ENCODE data around the gene NBAS. TPM values are rescaled to one million over a fixed set of nuclear protein-coding genes. Genes with fewer than 3 reads are reported as not detected.

NBAS gene
- total and polyA plus RNA-seq, 4 donors: 55.6 to 105 (median 73.0) TPM

- WGBS (ENCODE audit: insufficient coverage): no CpG with 5 or more reads among the region's 1 CpG
- Histone ChIP-seq H3K27ac (ENCODE audit: low read depth, low read length) (no peak overlapping the region), H3K27me3 (ENCODE audit: control insufficient read depth, insufficient read depth, low read length) (no peaks in the 10 kb centered on the region), H3K4me3 (ENCODE audit: low read depth, low read length) (no peak overlapping the region), H3K4me1 (ENCODE audit: control insufficient read depth, insufficient read depth, low read length) (peaks cover 3% of the 10 kb centered on the region), H3K36me3 (ENCODE audit: control insufficient read depth, insufficient read depth, low read length) (no peaks in the 10 kb centered on the region), H3K9me3 (ENCODE audit: control insufficient read depth, insufficient read depth, low read length) (no peaks in the 10 kb centered on the region)
- no peak for DNase-seq (ENCODE audit: low read depth in 4 of 6, low spot score in 6 of 6)
Measured at GRCh38 chr2:15176604-15177003, 384.5 kb downstream of the NBAS start.

- Histone ChIP-seq H3K4me1 (ENCODE audit: control insufficient read depth, insufficient read depth, low read length) (peaks cover 4% of the 10 kb centered on the region), H3K27me3 (ENCODE audit: control insufficient read depth, insufficient read depth, low read length) (no peaks in the 10 kb centered on the region), H3K4me3 (ENCODE audit: low read depth, low read length) (no peak overlapping the region), H3K36me3 (ENCODE audit: control insufficient read depth, insufficient read depth, low read length) (no peaks in the 10 kb centered on the region), H3K27ac (ENCODE audit: low read depth, low read length) (no peak overlapping the region), H3K9me3 (ENCODE audit: control insufficient read depth, insufficient read depth, low read length) (no peaks in the 10 kb centered on the region)
- no peak for DNase-seq (ENCODE audit: low read depth in 4 of 6, low spot score in 6 of 6)
- WGBS (ENCODE audit: insufficient coverage): no CpG with 5 or more reads among the region's 2 CpGs
Measured at GRCh38 chr2:15174567-15174966, 386.6 kb downstream of the NBAS start.

GRCh38 chr2:15173501-15173900, 387.6 kb downstream of the NBAS start:
- no peaks in the 10 kb centered on the region for H3K36me3 ChIP-seq (ENCODE audit: control insufficient read depth, insufficient read depth, low read length)
- 99% methylated on average over 4 of the region's 8 CpGs for WGBS (ENCODE audit: insufficient coverage)
- H3K4me3 ChIP-seq (ENCODE audit: low read depth, low read length): no peak overlapping the region
- peaks cover 4% of the 10 kb centered on the region for H3K4me1 ChIP-seq (ENCODE audit: control insufficient read depth, insufficient read depth, low read length)
- DNase-seq (ENCODE audit: low read depth in 4 of 6, low spot score in 6 of 6): no peak
- H3K9me3 ChIP-seq (ENCODE audit: control insufficient read depth, insufficient read depth, low read length): no peaks in the 10 kb centered on the region
- no peak overlapping the region for H3K27ac ChIP-seq (ENCODE audit: low read depth, low read length)
- H3K27me3 ChIP-seq (ENCODE audit: control insufficient read depth, insufficient read depth, low read length): no peaks in the 10 kb centered on the region

GRCh38 chr2:15172825-15173224, 388.3 kb downstream of the NBAS start:
- Histone ChIP-seq H3K27ac (ENCODE audit: low read depth, low read length) (no peak overlapping the region), H3K27me3 (ENCODE audit: control insufficient read depth, insufficient read depth, low read length) (no peaks in the 10 kb centered on the region), H3K4me3 (ENCODE audit: low read depth, low read length) (no peak overlapping the region), H3K9me3 (ENCODE audit: control insufficient read depth, insufficient read depth, low read length) (no peaks in the 10 kb centered on the region), H3K36me3 (ENCODE audit: control insufficient read depth, insufficient read depth, low read length) (no peaks in the 10 kb centered on the region), H3K4me1 (ENCODE audit: control insufficient read depth, insufficient read depth, low read length) (peaks cover 4% of the 10 kb centered on the region)
- no CpG with 5 or more reads among the region's 1 CpG for WGBS (ENCODE audit: insufficient coverage)
- no peak for DNase-seq (ENCODE audit: low read depth in 4 of 6, low spot score in 6 of 6)

GRCh38 chr2:15170070-15170775, 390.9 kb downstream of the NBAS start:
- Histone ChIP-seq H3K4me3 (ENCODE audit: low read depth, low read length) (no peak overlapping the region), H3K27me3 (ENCODE audit: control insufficient read depth, insufficient read depth, low read length) (no peaks in the 10 kb centered on the region), H3K36me3 (ENCODE audit: control insufficient read depth, insufficient read depth, low read length) (peaks cover 5% of the 10 kb centered on the region), H3K27ac (ENCODE audit: low read depth, low read length) (peak overlapping the region; percentile 42), H3K4me1 (ENCODE audit: control insufficient read depth, insufficient read depth, low read length) (peaks cover 4% of the 10 kb centered on the region), H3K9me3 (ENCODE audit: control insufficient read depth, insufficient read depth, low read length) (no peaks in the 10 kb centered on the region)
- WGBS (ENCODE audit: insufficient coverage): 27% methylated on average over 6 of the region's 11 CpGs
- DNase-seq (ENCODE audit: low read depth in 4 of 6, low spot score in 6 of 6): peak in 2 of 6 donors; percentile 36 to 59

- Histone ChIP-seq H3K27me3 (ENCODE audit: control insufficient read depth, insufficient read depth, low read length) (no peaks in the 10 kb centered on the region), H3K36me3 (ENCODE audit: control insufficient read depth, insufficient read depth, low read length) (peaks cover 5% of the 10 kb centered on the region), H3K27ac (ENCODE audit: low read depth, low read length) (no peak overlapping the region), H3K9me3 (ENCODE audit: control insufficient read depth, insufficient read depth, low read length) (no peaks in the 10 kb centered on the region), H3K4me3 (ENCODE audit: low read depth, low read length) (no peak overlapping the region), H3K4me1 (ENCODE audit: control insufficient read depth, insufficient read depth, low read length) (peaks cover 4% of the 10 kb centered on the region)
- 87% methylated on average over 6 of the region's 9 CpGs for WGBS (ENCODE audit: insufficient coverage)
- peak in 2 of 6 donors; percentile 20 to 31 for DNase-seq (ENCODE audit: low read depth in 4 of 6, low spot score in 6 of 6)
Measured at GRCh38 chr2:15169326-15170069, 391.6 kb downstream of the NBAS start.

- no peak for DNase-seq (ENCODE audit: low read depth in 4 of 6, low spot score in 6 of 6)
- H3K27me3 ChIP-seq (ENCODE audit: control insufficient read depth, insufficient read depth, low read length): no peaks in the 10 kb centered on the region
- H3K4me1 ChIP-seq (ENCODE audit: control insufficient read depth, insufficient read depth, low read length): peaks cover 4% of the 10 kb centered on the region
- H3K36me3 ChIP-seq (ENCODE audit: control insufficient read depth, insufficient read depth, low read length): peaks cover 5% of the 10 kb centered on the region
- H3K9me3 ChIP-seq (ENCODE audit: control insufficient read depth, insufficient read depth, low read length): no peaks in the 10 kb centered on the region
- no peak overlapping the region for H3K4me3 ChIP-seq (ENCODE audit: low read depth, low read length)
- H3K27ac ChIP-seq (ENCODE audit: low read depth, low read length): no peak overlapping the region
- no CpG with 5 or more reads among the region's 6 CpGs for WGBS (ENCODE audit: insufficient coverage)
Measured at GRCh38 chr2:15168116-15168515, 393.0 kb downstream of the NBAS start.

GRCh38 chr2:15166878-15167277, 394.3 kb downstream of the NBAS start:
- 92% methylated on average over 8 of the region's 12 CpGs for WGBS (ENCODE audit: insufficient coverage)
- Histone ChIP-seq H3K27me3 (ENCODE audit: control insufficient read depth, insufficient read depth, low read length) (no peaks in the 10 kb centered on the region), H3K4me1 (ENCODE audit: control insufficient read depth, insufficient read depth, low read length) (peaks cover 8% of the 10 kb centered on the region), H3K27ac (ENCODE audit: low read depth, low read length) (no peak overlapping the region), H3K9me3 (ENCODE audit: control insufficient read depth, insufficient read depth, low read length) (no peaks in the 10 kb centered on the region), H3K36me3 (ENCODE audit: control insufficient read depth, insufficient read depth, low read length) (peaks cover 5% of the 10 kb centered on the region), H3K4me3 (ENCODE audit: low read depth, low read length) (no peak overlapping the region)
- no peak for DNase-seq (ENCODE audit: low read depth in 4 of 6, low spot score in 6 of 6)

- Histone ChIP-seq H3K27ac (ENCODE audit: low read depth, low read length) (no peak overlapping the region), H3K4me3 (ENCODE audit: low read depth, low read length) (no peak overlapping the region), H3K27me3 (ENCODE audit: control insufficient read depth, insufficient read depth, low read length) (no peaks in the 10 kb centered on the region), H3K9me3 (ENCODE audit: control insufficient read depth, insufficient read depth, low read length) (no peaks in the 10 kb centered on the region), H3K4me1 (ENCODE audit: control insufficient read depth, insufficient read depth, low read length) (peaks cover 10% of the 10 kb centered on the region), H3K36me3 (ENCODE audit: control insufficient read depth, insufficient read depth, low read length) (peaks cover 5% of the 10 kb centered on the region)
- no CpG with 5 or more reads among the region's 2 CpGs for WGBS (ENCODE audit: insufficient coverage)
- no peak for DNase-seq (ENCODE audit: low read depth in 4 of 6, low spot score in 6 of 6)
Measured at GRCh38 chr2:15163326-15163725, 397.8 kb downstream of the NBAS start.

- peak in 1 of 6 donors; percentile 55 for DNase-seq (ENCODE audit: low read depth in 4 of 6, low spot score in 6 of 6)
- Histone ChIP-seq H3K36me3 (ENCODE audit: control insufficient read depth, insufficient read depth, low read length) (peaks cover 5% of the 10 kb centered on the region), H3K9me3 (ENCODE audit: control insufficient read depth, insufficient read depth, low read length) (no peaks in the 10 kb centered on the region), H3K4me3 (ENCODE audit: low read depth, low read length) (no peak overlapping the region), H3K27ac (ENCODE audit: low read depth, low read length) (no peak overlapping the region), H3K27me3 (ENCODE audit: control insufficient read depth, insufficient read depth, low read length) (no peaks in the 10 kb centered on the region), H3K4me1 (ENCODE audit: control insufficient read depth, insufficient read depth, low read length) (peaks cover 17% of the 10 kb centered on the region)
- WGBS (ENCODE audit: insufficient coverage): 83% methylated on average over 3 of the region's 3 CpGs
Measured at GRCh38 chr2:15162620-15163019, 398.5 kb downstream of the NBAS start.
